Measurements from ENCODE around the gene TRPM2. TPM values are rescaled to one million over a fixed set of nuclear protein-coding genes. Genes with fewer than 3 reads are reported as not detected.

The TRPM2 gene
- total and polyA plus RNA-seq, 2 of the 4 experiments (the other 2 are of a cell fraction): not detected

- CTCF ChIA-PET: no interaction called here
- no peak overlapping the region for H3K9ac ChIP-seq (ENCODE audit: low read depth, low read length)
- in situ Hi-C loops (cut with MboI; ENCODE audit: low sequenced_read_pairs): no loop called here
Observed at GRCh38 chr21:44462834-44463200, 109.4 kb downstream of the TRPM2 start.

More at GRCh38 chr21:44462834-44463200, 109.4 kb downstream of the TRPM2 start:
- no CpG with 5 or more reads among the region's 11 CpGs for WGBS, 2 experiments (ENCODE audit: extremely low coverage in 2 of 2, insufficient read length in 1 of 2)
- POLR2A ChIA-PET (ENCODE audit: unreplicated experiment): no interaction called here
- ATAC-seq (ENCODE audit: low read depth) (no peak), DNase-seq (no peak)
- BruUV-seq (replicated peaks): no TSS peak
- H2BK5ac ChIP-seq (ENCODE audit: low read depth, low read length, poor library complexity, severe bottlenecking): no peak overlapping the region
- no peaks in the 10 kb centered on the region for H3K9me1 ChIP-seq (ENCODE audit: insufficient read depth, low read length)
- no peaks in the 10 kb centered on the region for H4K20me1 ChIP-seq (ENCODE audit: insufficient read depth, low read length)
- no peak overlapping the region for H3K56ac ChIP-seq (ENCODE audit: extremely low read depth, insufficient read depth, low read length)
- H4K91ac ChIP-seq (ENCODE audit: insufficient read depth, low read depth, low read length): no peak overlapping the region
- H3K4me2 ChIP-seq (ENCODE audit: low read depth, low read length): no peak overlapping the region
- H3K27me3 ChIP-seq (ENCODE audit: control insufficient read depth, insufficient read depth, low read length): no peaks in the 10 kb centered on the region
- H2AK5ac ChIP-seq (ENCODE audit: low read depth, low read length): no peak overlapping the region
- H3K4ac ChIP-seq (ENCODE audit: low read depth, low read length): no peak overlapping the region
- intact Hi-C loops (cut with micrococcal nuclease): no loop called here
- no peak overlapping the region for H3K18ac ChIP-seq (ENCODE audit: low read depth, low read length)
- H3K14ac ChIP-seq (replicated peaks; ENCODE audit: low read depth, low read length): no peak overlapping the region
- TF ChIP-seq MAZ (IDR thresholded peaks at IDR 0.05; ENCODE audit: borderline replicate concordance, low read depth, low read length) (no peak), RFX5 (IDR thresholded peaks at IDR 0.05; ENCODE audit: low read depth, low read length) (no peak), SMC3 (IDR thresholded peaks at IDR 0.05; ENCODE audit: low read depth, low read length) (no peak), NFE2L2 (IDR thresholded peaks at IDR 0.05; ENCODE audit: low read depth, low read length) (no peak), CEBPB (IDR thresholded peaks at IDR 0.05; ENCODE audit: low read depth, low read length) (no peak), RCOR1 (IDR thresholded peaks at IDR 0.05; ENCODE audit: insufficient replicate concordance, low read length) (no peak), POLR2A (IDR thresholded peaks at IDR 0.05; ENCODE audit: low read depth, low read length) (no peak), FOS (IDR thresholded peaks at IDR 0.05; ENCODE audit: low read depth, low read length) (no peak)
- TF ChIP-seq, protein P1, sequence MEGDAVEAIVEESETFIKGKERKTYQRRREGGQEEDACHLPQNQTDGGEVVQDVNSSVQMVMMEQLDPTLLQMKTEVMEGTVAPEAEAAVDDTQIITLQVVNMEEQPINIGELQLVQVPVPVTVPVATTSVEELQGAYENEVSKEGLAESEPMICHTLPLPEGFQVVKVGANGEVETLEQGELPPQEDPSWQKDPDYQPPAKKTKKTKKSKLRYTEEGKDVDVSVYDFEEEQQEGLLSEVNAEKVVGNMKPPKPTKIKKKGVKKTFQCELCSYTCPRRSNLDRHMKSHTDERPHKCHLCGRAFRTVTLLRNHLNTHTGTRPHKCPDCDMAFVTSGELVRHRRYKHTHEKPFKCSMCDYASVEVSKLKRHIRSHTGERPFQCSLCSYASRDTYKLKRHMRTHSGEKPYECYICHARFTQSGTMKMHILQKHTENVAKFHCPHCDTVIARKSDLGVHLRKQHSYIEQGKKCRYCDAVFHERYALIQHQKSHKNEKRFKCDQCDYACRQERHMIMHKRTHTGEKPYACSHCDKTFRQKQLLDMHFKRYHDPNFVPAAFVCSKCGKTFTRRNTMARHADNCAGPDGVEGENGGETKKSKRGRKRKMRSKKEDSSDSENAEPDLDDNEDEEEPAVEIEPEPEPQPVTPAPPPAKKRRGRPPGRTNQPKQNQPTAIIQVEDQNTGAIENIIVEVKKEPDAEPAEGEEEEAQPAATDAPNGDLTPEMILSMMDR (conservative IDR thresholded peaks at IDR 0.05; ENCODE audit: low read depth, low read length): no peak
- no peak overlapping the region for H4K5ac ChIP-seq (ENCODE audit: low read depth, low read length)
- no peaks in the 10 kb centered on the region for H3K79me1 ChIP-seq (ENCODE audit: low read depth in 1 of 2, low read length in 2 of 2)
- no peak overlapping the region for H4K8ac ChIP-seq (ENCODE audit: low read depth in 2 of 2, low read length in 2 of 2)
- H3K9me3 ChIP-seq (ENCODE audit: control insufficient read depth, insufficient read depth, low read length): no peaks in the 10 kb centered on the region
- no peak overlapping the region for H2AK9ac ChIP-seq (replicated peaks; ENCODE audit: low read depth, low read length, poor library complexity)
- no peaks in the 10 kb centered on the region for H3K36me3 ChIP-seq (ENCODE audit: control insufficient read depth, insufficient read depth, low read length)
- H3K4me1 ChIP-seq (ENCODE audit: control insufficient read depth, insufficient read depth, low read length): no peaks in the 10 kb centered on the region
- H2BK20ac ChIP-seq (ENCODE audit: low read depth, low read length): no peak overlapping the region
- H3K4me3 ChIP-seq (ENCODE audit: insufficient read depth, low read depth, low read length): no peak overlapping the region
- H2AFZ ChIP-seq (replicated peaks; ENCODE audit: low read length, poor library complexity): no peak overlapping the region
- H3K23ac ChIP-seq (ENCODE audit: low read depth, low read length): no peak overlapping the region
- dilution Hi-C loops (cut with HindIII; ENCODE audit: low sequenced_read_pairs, unreplicated experiment): no loop called here
- H2BK15ac ChIP-seq (ENCODE audit: low read depth, low read length): no peak overlapping the region
- no peak overlapping the region for H3K27ac ChIP-seq (ENCODE audit: insufficient read depth, low read length)
- H2BK120ac ChIP-seq (ENCODE audit: low read depth, low read length): no peak overlapping the region

Measured in IMR-90 (cell line).